Ishikawa (cell line): ENCODE results near the gene NEK11.

Experiments used
- CEBPB ChIP-seq: IDR thresholded peaks from 2 replicates; pipeline ENCODE4 v1.6.1; 2012
- TEAD4 ChIP-seq: IDR thresholded peaks from 2 replicates; pipeline ENCODE4 v1.6.1; 2012
- YY1 ChIP-seq: IDR thresholded peaks from 2 replicates; pipeline ENCODE4 v1.6.1; 2012; ENCODE audit warnings: low read depth
- TF ChIP-seq, protein P1 (sequence below): IDR thresholded peaks from 2 replicates; pipeline ENCODE4 v1.6.1; 2012; ENCODE audit warnings: low read depth, mild to moderate bottlenecking

DNA sequence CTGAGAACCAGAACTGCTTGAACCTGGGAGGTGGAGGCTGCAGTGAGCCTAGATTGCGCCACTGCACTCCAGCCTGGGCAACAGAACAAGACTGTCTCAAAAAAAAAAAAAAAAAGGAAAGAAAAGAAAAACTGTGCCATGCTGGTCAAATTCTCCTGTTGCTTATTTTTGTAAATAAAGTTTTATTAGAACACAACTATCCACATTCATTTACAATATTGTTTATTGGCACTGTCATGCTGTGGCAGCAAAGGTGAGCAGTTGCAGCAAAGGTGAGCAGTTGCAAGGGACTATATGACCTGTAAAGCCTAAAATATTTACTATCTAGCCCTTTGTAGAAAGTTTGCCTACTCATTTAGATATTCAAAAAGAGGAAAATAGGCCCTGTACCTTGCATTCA, 18.4 kb upstream of the NEK11 start:
- TF ChIP-seq, protein P1, sequence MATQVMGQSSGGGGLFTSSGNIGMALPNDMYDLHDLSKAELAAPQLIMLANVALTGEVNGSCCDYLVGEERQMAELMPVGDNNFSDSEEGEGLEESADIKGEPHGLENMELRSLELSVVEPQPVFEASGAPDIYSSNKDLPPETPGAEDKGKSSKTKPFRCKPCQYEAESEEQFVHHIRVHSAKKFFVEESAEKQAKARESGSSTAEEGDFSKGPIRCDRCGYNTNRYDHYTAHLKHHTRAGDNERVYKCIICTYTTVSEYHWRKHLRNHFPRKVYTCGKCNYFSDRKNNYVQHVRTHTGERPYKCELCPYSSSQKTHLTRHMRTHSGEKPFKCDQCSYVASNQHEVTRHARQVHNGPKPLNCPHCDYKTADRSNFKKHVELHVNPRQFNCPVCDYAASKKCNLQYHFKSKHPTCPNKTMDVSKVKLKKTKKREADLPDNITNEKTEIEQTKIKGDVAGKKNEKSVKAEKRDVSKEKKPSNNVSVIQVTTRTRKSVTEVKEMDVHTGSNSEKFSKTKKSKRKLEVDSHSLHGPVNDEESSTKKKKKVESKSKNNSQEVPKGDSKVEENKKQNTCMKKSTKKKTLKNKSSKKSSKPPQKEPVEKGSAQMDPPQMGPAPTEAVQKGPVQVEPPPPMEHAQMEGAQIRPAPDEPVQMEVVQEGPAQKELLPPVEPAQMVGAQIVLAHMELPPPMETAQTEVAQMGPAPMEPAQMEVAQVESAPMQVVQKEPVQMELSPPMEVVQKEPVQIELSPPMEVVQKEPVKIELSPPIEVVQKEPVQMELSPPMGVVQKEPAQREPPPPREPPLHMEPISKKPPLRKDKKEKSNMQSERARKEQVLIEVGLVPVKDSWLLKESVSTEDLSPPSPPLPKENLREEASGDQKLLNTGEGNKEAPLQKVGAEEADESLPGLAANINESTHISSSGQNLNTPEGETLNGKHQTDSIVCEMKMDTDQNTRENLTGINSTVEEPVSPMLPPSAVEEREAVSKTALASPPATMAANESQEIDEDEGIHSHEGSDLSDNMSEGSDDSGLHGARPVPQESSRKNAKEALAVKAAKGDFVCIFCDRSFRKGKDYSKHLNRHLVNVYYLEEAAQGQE, result no peak
- TF ChIP-seq TEAD4, result no peak
- no peak for TF ChIP-seq YY1
- TF ChIP-seq CEBPB, result no peak
